Neural cell (in vitro differentiated cells): Measurements from ENCODE around the gene RBM43. TPM values are rescaled to one million over a fixed set of nuclear protein-coding genes. Genes with fewer than 3 reads are reported as not detected.

Source experiments
- H2AFZ ChIP-seq: fragments of 200-600, 300-800 bp; sonication (generic), shearing (Covaris generic); 2 replicates; pipeline ENCODE4 v1.6.0; 2014; ENCODE audit warnings: low read depth, mild to moderate bottlenecking, antibody characterized with exemption, low read length, moderate library complexity
- H3F3A ChIP-seq: fragments of 200-600 bp; shearing (Covaris generic); 2 replicates; pipeline ENCODE4 v1.6.1; 2016; ENCODE audit warnings: mild to moderate bottlenecking, moderate library complexity, mixed read lengths, antibody characterized with exemption, low read length; ENCODE audit not compliant: insufficient read depth, poor library complexity, severe bottlenecking
- H3K27ac ChIP-seq: fragments of 200-600, 300-800 bp; sonication (generic), shearing (Covaris generic); 2 replicates; pipeline ENCODE4 v1.5.1; 2014; ENCODE audit warnings: mild to moderate bottlenecking, low read length, moderate library complexity
- H3K27me3 ChIP-seq: fragments of 300-800, 200-600 bp; sonication (generic), shearing (Covaris generic); 2 replicates; pipeline ENCODE4 v1.6.0; 2014; ENCODE audit warnings: mild to moderate bottlenecking, low read depth, low read length, moderate library complexity; ENCODE audit not compliant: insufficient read depth
- H3K36me3 ChIP-seq: fragments of 300-800, 200-600 bp; sonication (generic), shearing (Covaris generic); 2 replicates; pipeline ENCODE4 v1.5.1; 2014; ENCODE audit warnings: mild to moderate bottlenecking, antibody characterized with exemption, low read length, moderate library complexity; ENCODE audit not compliant: insufficient read depth
- H3K4me2 ChIP-seq: fragments of 300-800, 200-600 bp; sonication (generic), shearing (Covaris generic); 2 replicates; pipeline ENCODE4 v1.6.0; 2014; ENCODE audit warnings: mild to moderate bottlenecking, low read length
- H3K4me3 ChIP-seq: fragments of 300-800, 200-600 bp; sonication (generic), shearing (Covaris generic); 2 replicates; pipeline ENCODE4 v1.5.1; 2014; ENCODE audit warnings: mild to moderate bottlenecking, low read length, moderate library complexity
- H3K79me2 ChIP-seq: fragments of 200-600 bp; shearing (Covaris generic); replicated peaks from 2 replicates; pipeline ENCODE4 v1.6.0; 2014; ENCODE audit warnings: mild to moderate bottlenecking, low read length, moderate library complexity; ENCODE audit not compliant: insufficient read depth
- H3K9ac ChIP-seq: fragments of 300-800, 200-600 bp; sonication (generic), shearing (Covaris generic); 2 replicates; pipeline ENCODE4 v1.6.1; 2016; ENCODE audit warnings: mild to moderate bottlenecking, low read length, mixed read lengths
- H3K9me2 ChIP-seq: fragments of 200-600 bp; shearing (Covaris generic); 2 replicates; pipeline ENCODE4 v1.6.1; 2016; ENCODE audit warnings: mild to moderate bottlenecking, low read length, mixed read lengths; ENCODE audit not compliant: insufficient read depth
- H3K9me3 ChIP-seq: fragments of 200-600, 300-800 bp; sonication (generic), shearing (Covaris generic); 2 replicates; pipeline ENCODE4 v1.6.1; 2016; ENCODE audit warnings: mild to moderate bottlenecking, mixed run types, low read length, moderate library complexity, mixed read lengths
- H4K20me1 ChIP-seq: fragments of 200-600 bp; shearing (Covaris generic); 2 replicates; pipeline ENCODE4 v1.6.1; 2016; ENCODE audit warnings: mild to moderate bottlenecking, mixed run types; ENCODE audit not compliant: insufficient read depth
- CTCF ChIP-seq: fragments of 450-650 bp; IDR thresholded peaks from 2 replicates; pipeline ENCODE4 v1.5.1; 2014; ENCODE audit warnings: antibody characterized with exemption, mild to moderate bottlenecking, moderate library complexity; ENCODE audit not compliant: poor library complexity, severe bottlenecking
- EP300 ChIP-seq: fragments of 450-650 bp; conservative IDR thresholded peaks from 2 replicates; pipeline ENCODE4 v1.6.1; 2014; ENCODE audit warnings: antibody characterized with exemption, mild to moderate bottlenecking, moderate library complexity; ENCODE audit not compliant: poor library complexity, severe bottlenecking
- EZH2 ChIP-seq: fragments of 200-600, 300-800 bp; shearing (Covaris generic), sonication (generic); IDR thresholded peaks from 2 replicates; pipeline ENCODE4 v1.6.1; 2014; ENCODE audit warnings: antibody characterized with exemption, low read length, borderline replicate concordance, mild to moderate bottlenecking; ENCODE audit not compliant: insufficient read depth, poor library complexity, severe bottlenecking
- MXI1 ChIP-seq: fragments of 450-650 bp; conservative IDR thresholded peaks from 2 replicates; pipeline ENCODE4 v1.6.1; 2014; ENCODE audit warnings: antibody characterized with exemption, mild to moderate bottlenecking; ENCODE audit not compliant: poor library complexity, severe bottlenecking
- POLR2AphosphoS5 ChIP-seq: IDR thresholded peaks from 2 replicates; pipeline ENCODE4 v1.6.1; 2012
- RAD21 ChIP-seq: fragments of 450-650 bp; conservative IDR thresholded peaks from 2 replicates; pipeline ENCODE4 v1.6.1; 2014; ENCODE audit warnings: antibody characterized with exemption, mild to moderate bottlenecking, moderate library complexity
- REST ChIP-seq: IDR thresholded peaks from 2 replicates; pipeline ENCODE4 v1.6.1; 2012; ENCODE audit warnings: borderline replicate concordance
- SMC3 ChIP-seq: fragments of 450-650 bp; conservative IDR thresholded peaks from 2 replicates; pipeline ENCODE4 v1.6.1; 2014; ENCODE audit warnings: antibody characterized with exemption, mild to moderate bottlenecking, moderate library complexity; ENCODE audit not compliant: poor library complexity
- TAF1 ChIP-seq: IDR thresholded peaks from 2 replicates; pipeline ENCODE4 v1.6.1; 2012; ENCODE audit warnings: low read depth
- polyA plus RNA-seq: library from polyadenylated mRNA; depleted of rRNA; stranded (reverse); fragments of >200 nt; gene quantifications from 2 replicates; pipeline ENCODE4 v1.2.3, GENCODE V29; 2014

The RBM43 gene
- polyA plus RNA-seq, 1 donor from 2014 or later, result not detected

- H3K9me3 ChIP-seq, result no peaks in the 10 kb centered on the region
- no peak overlapping the region for H3K27ac ChIP-seq
- H2AFZ ChIP-seq, result no peak overlapping the region
- no peaks in the 10 kb centered on the region for H3K36me3 ChIP-seq
- H4K20me1 ChIP-seq, result no peaks in the 10 kb centered on the region
- no peaks in the 10 kb centered on the region for H3F3A ChIP-seq
- H3K27me3 ChIP-seq, result no peaks in the 10 kb centered on the region
- TF ChIP-seq CTCF, result no peak
- no peak for TF ChIP-seq POLR2AphosphoS5
- TF ChIP-seq RAD21, result no peak
- no peak for TF ChIP-seq TAF1
- TF ChIP-seq MXI1, result no peak
- no peak overlapping the region for H3K4me2 ChIP-seq
- no peak overlapping the region for H3K4me3 ChIP-seq
- H3K9ac ChIP-seq, result no peak overlapping the region
- no peaks in the 10 kb centered on the region for H3K79me2 ChIP-seq
- H3K9me2 ChIP-seq, result no peaks in the 10 kb centered on the region
These were observed 20.7 kb upstream of the RBM43 start for GRCh38 chr2:151282401-151282800.

GRCh38 chr2:151280271-151280670 is 18.6 kb upstream of the RBM43 start:
- no peak for TF ChIP-seq EP300
- no peak for TF ChIP-seq POLR2AphosphoS5
- no peak for TF ChIP-seq EZH2
- no peak for TF ChIP-seq SMC3
- TF ChIP-seq REST, result no peak
- TF ChIP-seq CTCF, result no peak
- no peak for TF ChIP-seq RAD21
- no peak for TF ChIP-seq TAF1
- TF ChIP-seq MXI1, result no peak
- H3K9me3 ChIP-seq, result no peaks in the 10 kb centered on the region
- H3K36me3 ChIP-seq, result no peaks in the 10 kb centered on the region
- H3K4me2 ChIP-seq, result no peak overlapping the region
- H3K27ac ChIP-seq, result no peak overlapping the region
- H3K27me3 ChIP-seq, result no peaks in the 10 kb centered on the region
- no peak overlapping the region for H3K4me3 ChIP-seq
- H3K79me2 ChIP-seq, result no peaks in the 10 kb centered on the region
- H2AFZ ChIP-seq, result no peak overlapping the region
- H3F3A ChIP-seq, result no peaks in the 10 kb centered on the region
- no peaks in the 10 kb centered on the region for H4K20me1 ChIP-seq
- no peaks in the 10 kb centered on the region for H3K9me2 ChIP-seq
- no peak overlapping the region for H3K9ac ChIP-seq
